Astrocyte (in vitro differentiated cells and primary cell): ENCODE results near the gene PAX5.

ENCODE experiments used
- CTCF ChIP-seq: IDR thresholded peaks from 2 replicates; pipeline ENCODE4 v1.5.1; 2011; ENCODE audit warnings: low read depth, mild to moderate bottlenecking, inconsistent platforms, low read length, moderate library complexity; ENCODE audit not compliant: insufficient read depth
- EZH2 ChIP-seq: IDR thresholded peaks from 2 replicates; pipeline ENCODE4 v1.6.1; 2012; ENCODE audit warnings: mild to moderate bottlenecking, low read length, inconsistent platforms; ENCODE audit not compliant: insufficient read depth

GRCh38 chr9:37004424-37004935 is 29.6 kb downstream of the PAX5 start:
- no peak for TF ChIP-seq EZH2
- TF ChIP-seq CTCF: no peak
